ENCODE results near the gene BLOC1S1. TPM values are rescaled to one million over a fixed set of nuclear protein-coding genes. Genes with fewer than 3 reads are reported as not detected.
A peak's percentile ranks its signal among the peaks of the same experiment; 100 is the strongest.

BLOC1S1 gene
- total and polyA plus RNA-seq, 7 donors = 173 to 655 (median 355) TPM

GRCh38 chr12:55717011-55718007, 1.5 kb downstream of the BLOC1S1 start:
- H3K4me3 ChIP-seq = peak overlapping the region in 3 of 4 donors; percentile 56 to 63 (median 60)
- H3K36me3 ChIP-seq = no peaks in the 10 kb centered on the region
- DNase-seq = no peak
- no peaks in the 10 kb centered on the region for H3K9me3 ChIP-seq
- no peaks in the 10 kb centered on the region for H3K27me3 ChIP-seq
- 16 to 34% methylated on average over 8 of the region's 8 CpGs for WGBS, 2 donors
- H3K27ac ChIP-seq = peak overlapping the region; percentile 100
- H3K4me1 ChIP-seq = peaks cover 0 to 88% (median 83%) of the 10 kb centered on the region in 4 donors
- intact Hi-C loops (cut with DNase I) = no loop called here
- TF ChIP-seq CTCF (IDR thresholded peaks at IDR 0.05) (no peak), EP300 (IDR thresholded peaks at IDR 0.05) (no peak), POLR2A (IDR thresholded peaks at IDR 0.05) (no peak), POLR2AphosphoS5 (IDR thresholded peaks at IDR 0.05) (no peak)

DNA sequence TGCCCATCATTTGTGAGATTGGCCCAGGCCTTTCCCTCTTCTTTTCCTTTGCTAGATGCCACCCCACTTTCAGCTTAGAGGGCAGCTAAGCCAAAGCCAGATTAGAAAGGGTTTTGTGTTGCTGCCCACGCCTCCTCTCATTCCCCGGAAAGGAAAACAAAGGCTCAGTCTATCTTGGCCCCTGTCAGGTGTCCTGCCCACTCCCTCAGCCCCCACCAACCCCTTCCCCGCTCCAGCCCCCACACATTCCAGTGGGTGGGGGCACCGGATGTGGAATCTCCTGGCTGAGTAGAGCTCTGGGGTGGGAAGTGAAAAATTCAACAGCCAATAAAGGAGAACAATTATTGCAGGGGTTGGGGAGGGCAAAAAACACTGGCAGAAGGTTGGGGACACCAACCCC, 2.2 kb downstream of the BLOC1S1 start:
- WGBS, 2 donors = 34 to 63% methylated on average over 4 of the region's 4 CpGs
- no peak for TF ChIP-seq CTCF (IDR thresholded peaks at IDR 0.05)
- no peak for TF ChIP-seq EP300 (IDR thresholded peaks at IDR 0.05)
- TF ChIP-seq POLR2A (IDR thresholded peaks at IDR 0.05) = no peak
- no peak for TF ChIP-seq POLR2AphosphoS5 (IDR thresholded peaks at IDR 0.05)
- Histone ChIP-seq H3K27me3 (no peaks in the 10 kb centered on the region), H3K4me1 (peaks cover 0 to 84% (median 80%) of the 10 kb centered on the region in 4 donors), H3K4me3 (no peak overlapping the region), H3K9me3 (no peaks in the 10 kb centered on the region), H3K36me3 (no peaks in the 10 kb centered on the region), H3K27ac (peak overlapping the region; percentile 100)
- no peak for DNase-seq
- intact Hi-C loops (cut with DNase I) = no loop called here

GRCh38 chr12:55718624-55719275, 2.9 kb downstream of the BLOC1S1 start:
- intact Hi-C loops (cut with DNase I) = no loop called here
- H3K4me3 ChIP-seq = no peak overlapping the region
- H3K27ac ChIP-seq = peak overlapping the region; percentile 100
- H3K9me3 ChIP-seq = no peaks in the 10 kb centered on the region
- peaks cover 0 to under 1% (median 0%) of the 10 kb centered on the region in 4 donors for H3K36me3 ChIP-seq
- peaks cover 0 to 85% (median 81%) of the 10 kb centered on the region in 4 donors for H3K4me1 ChIP-seq
- WGBS, 2 donors = 81 to 83% methylated on average over 4 of the region's 4 CpGs
- TF ChIP-seq EP300 (IDR thresholded peaks at IDR 0.05) (no peak), CTCF (IDR thresholded peaks at IDR 0.05) (no peak), POLR2A (IDR thresholded peaks at IDR 0.05) (no peak), POLR2AphosphoS5 (IDR thresholded peaks at IDR 0.05) (no peak)
- no peak for DNase-seq
- H3K27me3 ChIP-seq = no peaks in the 10 kb centered on the region

DNA sequence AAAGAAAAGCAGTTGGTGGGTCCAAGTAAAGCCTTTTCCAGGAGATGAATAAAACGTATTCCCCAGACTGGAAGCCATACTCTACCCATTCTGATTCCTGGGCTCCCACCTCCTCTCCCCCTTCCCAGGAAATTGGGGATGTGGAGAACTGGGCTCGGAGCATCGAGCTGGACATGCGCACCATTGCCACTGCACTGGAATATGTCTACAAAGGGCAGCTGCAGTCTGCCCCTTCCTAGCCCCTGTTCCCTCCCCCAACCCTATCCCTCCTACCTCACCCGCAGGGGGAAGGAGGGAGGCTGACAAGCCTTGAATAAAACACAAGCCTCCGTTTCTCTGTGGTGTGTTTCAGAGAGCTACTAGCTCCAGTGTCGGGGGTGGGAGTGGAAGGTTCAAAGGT, 3.5 kb downstream of the BLOC1S1 start:
- WGBS, 2 donors = 60 to 76% methylated on average over 7 of the region's 7 CpGs
- DNase-seq = no peak
- intact Hi-C loops (cut with DNase I) = no loop called here
- Histone ChIP-seq H3K4me3 (no peak overlapping the region), H3K9me3 (no peaks in the 10 kb centered on the region), H3K4me1 (peaks cover 0 to 91% (median 85%) of the 10 kb centered on the region in 4 donors), H3K27ac (peak overlapping the region; percentile 100), H3K36me3 (peaks cover 2 to 6% (median 5%) of the 10 kb centered on the region in 4 donors), H3K27me3 (no peaks in the 10 kb centered on the region)
- TF ChIP-seq POLR2AphosphoS5 (IDR thresholded peaks at IDR 0.05) (no peak), CTCF (IDR thresholded peaks at IDR 0.05) (no peak), POLR2A (IDR thresholded peaks at IDR 0.05) (no peak), EP300 (IDR thresholded peaks at IDR 0.05) (no peak)

Data from sigmoid colon (tissue), 7 donors.